Gastrocnemius medialis (tissue), 4 donors: ENCODE measurements around the gene PCCA.

ENCODE experiments used
- CTCF ChIP-seq, 5 experiments: fragments of 450-650 bp in 3 of 5; fragments of 200-600 bp in 2 of 5; sonication (generic) in 2 of 5; IDR thresholded peaks in 4 of 5; conservative IDR thresholded peaks in 1 of 5; 1 replicate in 4 of 5; 2 replicates in 1 of 5; pipeline ENCODE4 v1.5.1; 2016 to 2019; ENCODE audit warnings: antibody characterized with exemption in 5 of 5, mild to moderate bottlenecking in 3 of 5, moderate library complexity in 3 of 5
- POLR2A ChIP-seq, 2 donors: fragments of 450-650 bp; IDR thresholded peaks; one replicate each; pipeline ENCODE4 v1.6.1; 2017; ENCODE audit warnings: antibody characterized with exemption in 2 of 2, mild to moderate bottlenecking in 2 of 2, moderate library complexity in 2 of 2

DNA sequence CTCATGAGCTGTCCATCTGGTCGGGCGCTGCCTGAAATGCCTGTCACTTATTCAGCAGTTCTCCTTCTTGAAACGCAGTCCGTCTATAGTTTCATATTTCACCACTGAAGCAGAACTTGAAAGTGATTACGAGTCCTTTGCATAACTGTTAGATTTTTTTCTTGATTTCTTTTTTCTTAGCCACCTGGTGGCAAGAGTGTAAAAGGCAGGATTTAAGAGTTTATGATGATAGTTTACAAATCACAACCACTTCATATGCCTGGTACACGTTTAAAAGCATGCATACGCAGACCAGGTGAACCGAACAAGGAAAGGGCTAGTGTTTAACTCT is 453.9 kb downstream of the PCCA start:
- TF ChIP-seq CTCF (IDR thresholded peaks at IDR 0.05 in 4 of 5, conservative IDR thresholded peaks at IDR 0.05 in 1 of 5) (peak in 1 of 5 experiments; percentile 24), POLR2A (IDR thresholded peaks at IDR 0.05) (no peak)
